Sciatic nerve (tissue), 2 donors: ENCODE data around the gene SH3GL3. TPM values are rescaled to one million over a fixed set of nuclear protein-coding genes. Genes with fewer than 3 reads are reported as not detected.

Experiments used
- ATAC-seq: fragments of 200-7000 bp; cut with Tn5 transposase; one replicate; pipeline ENCODE4 v1.9.1; 2020; ENCODE audit warnings: mild to moderate bottlenecking, moderate library complexity
- DNase-seq: peaks from one replicate; pipeline ENCODE4 v3.0.0-alpha.2; 2020; ENCODE audit warnings: low spot score
- intact Hi-C: fragments of 100-400 bp; cut with DNase I; formaldehyde crosslinking; loops from one replicate; pipeline ENCODE4 v1.14.2; 2022
- total RNA-seq: library from RNA; stranded (reverse); fragmentation: NEBNext Ultra II Directional; extraction: Animal tissue kit (Norgen Biotek cat#: 25700); gene quantifications from one replicate; pipeline ENCODE4 v1.2.1, GENCODE V29; 2021
- donor health status: DM: no; HTN: no; CAD: no.
- donor health status: DM: no; HTN: no; CAD: no.

Gene SH3GL3
- total RNA-seq, 1 donor from 2014 or later, result 0.67 TPM

DNA sequence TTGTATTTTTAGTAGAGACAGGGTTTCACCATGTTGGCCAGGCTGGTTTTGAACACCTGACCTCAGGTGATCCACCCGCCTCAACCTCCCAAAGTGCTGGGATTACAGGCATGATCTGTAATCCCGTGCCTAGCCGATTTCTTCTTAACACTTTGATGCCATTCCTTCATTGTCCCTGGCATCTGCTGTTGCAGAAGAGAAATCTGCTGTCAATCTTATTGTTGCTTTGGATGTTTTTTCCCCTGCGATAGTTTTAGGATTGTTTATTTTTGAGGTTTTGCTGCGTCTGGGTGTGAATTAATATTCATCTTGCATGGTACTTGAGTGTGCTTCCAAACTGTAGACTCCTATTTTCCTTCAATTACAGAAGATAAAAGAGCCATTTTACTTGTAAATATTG, 107.4 kb downstream of the SH3GL3 start:
- intact Hi-C loops, result loop anchor here (10.0 kb wide), 1 partner anchor 110 kb away; the partner anchor contains the start of gene SH3GL3
- DNase-seq (no peak), ATAC-seq (no peak)

DNA sequence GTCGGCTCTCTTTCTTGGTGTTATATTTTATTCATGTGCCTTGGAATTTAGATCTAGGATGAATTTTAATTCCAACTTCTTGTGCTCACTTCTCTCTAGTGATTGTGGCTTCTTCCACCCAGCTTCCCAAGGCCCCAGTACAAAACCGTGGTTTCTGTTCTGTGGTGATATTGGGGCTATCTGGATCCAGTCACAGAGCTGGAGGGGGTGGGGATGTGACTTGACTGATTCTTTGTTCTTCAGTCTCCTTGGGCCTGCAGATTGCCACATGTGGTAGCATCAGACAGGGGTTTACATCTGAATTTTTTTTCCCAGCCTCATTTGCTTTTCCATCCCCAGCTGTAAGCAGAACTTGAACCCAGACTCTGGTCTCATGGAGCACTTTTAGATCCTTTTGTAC, 108.2 kb downstream of the SH3GL3 start:
- DNase-seq, result no peak
- intact Hi-C loops, result loop anchor here (10.0 kb wide), 1 partner anchor 111 kb away; the partner anchor contains the start of gene SH3GL3
- no peak for ATAC-seq

DNA sequence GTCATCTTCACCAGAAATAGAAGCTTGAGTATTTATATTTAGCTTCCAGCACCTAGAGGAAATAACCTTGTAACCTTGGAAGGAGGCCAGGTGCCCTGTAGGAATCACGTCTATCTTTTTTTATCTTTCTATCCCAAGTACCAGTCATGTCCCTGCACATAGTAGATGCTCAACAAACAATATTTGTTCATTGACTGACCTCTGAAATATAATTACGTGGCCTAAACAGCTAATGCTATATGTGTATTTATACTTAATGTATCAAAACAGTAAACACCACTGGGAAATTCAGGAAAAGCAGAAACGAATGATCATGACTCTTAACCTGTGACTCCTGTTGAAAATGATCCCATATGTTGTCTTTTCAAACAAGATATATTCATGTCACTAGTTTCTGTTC, 108.9 kb downstream of the SH3GL3 start:
- intact Hi-C loops, result loop anchor here (10.0 kb wide), 1 partner anchor 111 kb away; the partner anchor contains the start of gene SH3GL3
- ATAC-seq (no peak), DNase-seq (no peak)

DNA sequence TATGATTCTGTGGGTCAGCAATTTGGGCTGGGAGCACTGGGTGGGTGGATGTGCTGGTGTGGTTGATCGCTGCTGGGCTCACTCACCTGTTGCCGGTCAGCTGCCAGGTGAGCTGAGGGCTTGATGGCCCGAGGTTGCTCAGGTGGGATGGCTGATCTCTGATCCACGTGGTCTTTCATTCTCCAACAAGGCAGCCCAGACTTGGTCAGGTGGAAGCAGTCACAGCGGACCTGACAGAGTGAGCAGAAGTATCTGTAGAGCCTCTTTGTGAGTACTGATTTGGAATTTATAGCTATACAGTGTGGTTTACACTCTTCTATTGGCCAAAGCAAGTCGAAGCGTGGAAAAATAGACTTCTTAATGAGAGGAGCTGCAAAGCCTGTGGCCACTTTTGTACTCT, 109.6 kb downstream of the SH3GL3 start:
- no peak for DNase-seq
- no peak for ATAC-seq
- intact Hi-C loops, result loop anchor here (10.0 kb wide), 1 partner anchor 112 kb away; the partner anchor contains the start of gene SH3GL3

DNA sequence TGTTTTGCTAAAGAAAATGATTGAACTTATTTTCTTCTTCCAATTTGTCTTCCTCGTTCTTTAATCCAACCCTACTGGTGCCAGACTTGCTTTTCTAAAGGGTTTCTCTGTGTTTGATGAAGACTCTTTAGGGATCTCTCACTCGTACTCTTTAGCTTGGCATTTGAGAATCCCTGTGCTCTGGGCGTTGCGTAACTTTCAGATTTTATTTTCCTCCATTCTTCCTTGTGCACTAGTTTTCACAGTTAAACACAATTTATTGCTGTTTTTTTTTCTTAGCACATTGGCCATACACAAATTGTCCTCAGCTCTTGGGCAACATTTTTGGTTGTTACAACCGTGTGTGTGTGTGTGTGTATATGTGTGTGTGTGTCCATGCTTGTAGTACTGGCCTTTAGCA, 111.0 kb downstream of the SH3GL3 start:
- intact Hi-C loops, result loop anchor here (10.0 kb wide), 1 partner anchor 113 kb away; the partner anchor contains the start of gene SH3GL3
- DNase-seq (no peak), ATAC-seq (peak; percentile 42)

DNA sequence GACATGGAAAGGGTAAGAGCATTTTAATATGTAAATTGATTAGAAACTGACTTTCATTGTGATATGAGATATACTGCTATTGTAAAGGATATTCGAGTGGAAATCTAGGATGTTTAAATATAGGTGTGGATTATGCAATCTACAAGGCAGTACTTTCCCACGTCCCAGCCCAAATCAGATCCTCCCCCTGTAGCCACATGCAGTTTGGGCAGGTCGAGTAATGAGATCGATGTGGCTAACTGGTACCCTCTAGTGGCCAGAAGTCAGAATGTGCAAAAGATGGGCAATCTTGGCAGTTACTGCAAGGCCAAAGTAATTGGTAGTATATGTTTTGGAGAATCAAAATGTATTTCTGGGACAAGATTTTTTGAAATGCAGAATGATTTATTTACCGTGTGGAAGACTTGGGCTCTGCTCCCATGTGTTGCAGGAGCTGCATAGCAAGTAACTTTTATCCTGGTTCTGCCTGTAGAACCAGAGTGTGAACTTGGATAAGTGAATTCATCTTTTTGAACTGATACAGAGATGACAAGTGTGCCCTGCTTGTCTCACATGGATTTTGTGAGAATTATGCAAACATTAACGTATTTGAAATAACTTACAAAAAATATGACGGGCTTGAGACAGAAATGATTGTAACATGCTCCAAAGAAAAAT, 112.3 kb downstream of the SH3GL3 start:
- intact Hi-C loops, result loop anchor here (10.0 kb wide), 1 partner anchor 115 kb away; the partner anchor contains the start of gene SH3GL3
- no peak for DNase-seq
- peak; percentile 82 for ATAC-seq

DNA sequence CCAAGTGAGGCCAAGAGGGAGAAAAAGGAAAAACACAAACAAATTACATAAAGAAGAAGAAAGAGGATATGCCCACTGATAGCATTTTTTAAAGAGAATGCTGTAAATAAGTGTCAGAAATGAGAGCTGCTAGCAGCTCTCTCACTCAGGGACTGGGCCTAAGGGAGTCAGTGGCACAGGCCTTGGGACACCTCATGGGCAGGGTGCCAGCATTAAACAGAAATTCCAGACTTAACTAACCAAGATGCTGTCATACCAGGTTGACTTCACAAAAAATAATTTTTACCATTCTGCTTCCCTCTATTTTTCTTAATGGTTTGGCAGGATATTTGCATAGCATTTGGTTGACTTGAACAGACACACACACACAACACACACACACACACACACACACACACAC, 114.5 kb downstream of the SH3GL3 start:
- no peak for ATAC-seq
- no peak for DNase-seq
- intact Hi-C loops, result no loop called here

DNA sequence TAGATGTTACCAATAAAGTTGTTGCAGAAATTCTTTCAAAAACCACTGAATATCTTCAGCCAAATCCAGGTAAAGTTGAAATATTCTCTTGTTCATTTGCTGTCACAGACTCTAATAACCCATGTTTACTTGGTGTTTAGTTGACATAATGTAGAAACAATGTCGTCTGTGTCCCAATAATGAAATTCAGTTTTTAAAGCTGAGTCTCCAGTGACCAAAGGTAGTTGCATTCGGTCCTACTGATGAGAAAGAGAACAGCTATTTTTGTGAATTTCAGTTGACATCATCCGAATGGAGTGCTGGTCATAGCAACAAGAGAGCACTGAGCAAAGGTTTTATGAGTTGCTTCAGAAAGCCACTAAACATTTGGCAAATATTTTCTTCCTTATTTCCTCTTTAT, 118.0 kb downstream of the SH3GL3 start:
- intact Hi-C loops, result no loop called here
- no peak for ATAC-seq
- DNase-seq, result no peak

DNA sequence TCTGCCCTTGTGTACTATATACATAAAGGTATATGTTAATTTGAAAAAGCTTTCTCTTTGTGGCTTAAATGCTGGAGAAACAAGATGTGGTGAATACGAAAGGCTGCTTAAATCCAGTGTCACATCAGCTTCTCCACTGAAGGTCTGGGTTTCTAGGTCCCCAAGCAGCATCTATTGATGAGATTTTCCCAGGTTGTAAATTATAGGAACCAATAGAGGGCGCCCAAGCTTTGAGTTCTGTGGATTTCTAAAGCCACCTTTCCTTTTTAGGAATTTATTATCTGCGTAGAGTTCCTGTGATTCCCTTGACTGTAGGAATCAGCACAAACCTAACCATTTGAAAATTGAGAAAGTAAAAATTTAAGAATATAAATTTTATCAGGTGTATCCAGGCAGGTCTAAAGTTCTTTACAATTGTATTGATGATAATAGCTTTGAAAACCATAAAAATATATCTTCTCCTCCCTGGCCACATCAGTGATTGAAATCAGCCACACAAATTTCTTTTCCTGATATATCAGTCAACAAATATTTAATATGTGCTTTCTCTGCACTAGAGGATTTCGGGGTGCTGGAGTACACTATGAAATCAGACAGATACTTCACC, 118.5 kb downstream of the SH3GL3 start:
- intact Hi-C loops, result no loop called here
- ATAC-seq (peak; percentile 48), DNase-seq (no peak)

DNA sequence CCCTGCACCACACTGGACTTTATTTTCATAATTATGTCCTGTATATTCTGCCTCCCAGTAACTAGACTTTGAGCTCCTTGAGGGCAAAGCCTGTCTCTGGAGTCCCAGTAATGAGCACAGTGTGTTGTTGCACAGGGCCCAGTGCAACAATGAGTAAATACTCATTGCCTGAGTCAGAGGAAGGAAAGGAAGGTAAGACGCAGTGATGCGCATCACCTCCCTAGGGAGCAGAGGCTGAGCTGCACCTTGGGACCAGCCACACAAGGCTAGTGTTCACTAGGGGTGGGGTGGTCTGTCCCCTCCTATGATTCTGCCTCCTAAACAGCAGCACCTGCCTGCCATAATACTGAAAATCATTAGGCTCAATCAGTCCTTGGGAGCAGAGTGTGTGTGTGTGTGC, 120.2 kb downstream of the SH3GL3 start:
- intact Hi-C loops, result no loop called here
- ATAC-seq (no peak), DNase-seq (no peak)

DNA sequence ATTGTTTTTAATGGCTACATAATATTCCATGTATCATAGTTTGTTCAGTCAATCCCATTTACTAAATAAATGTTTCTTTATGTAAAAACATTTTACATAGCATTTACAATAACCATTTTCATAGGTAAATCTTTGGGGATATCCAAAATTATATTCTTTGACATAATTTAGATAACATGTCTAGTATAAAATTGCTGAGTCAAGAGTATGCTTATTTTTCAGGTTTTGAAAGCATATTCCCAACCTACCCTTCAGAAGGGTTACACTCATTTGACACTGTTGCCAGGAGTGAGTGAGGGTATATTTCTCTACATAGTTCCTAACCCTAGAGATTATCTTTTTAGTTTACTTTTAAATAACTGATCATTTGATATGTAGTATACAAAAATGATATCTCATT, 122.2 kb downstream of the SH3GL3 start:
- no peak for DNase-seq
- ATAC-seq, result no peak
- intact Hi-C loops, result no loop called here

DNA sequence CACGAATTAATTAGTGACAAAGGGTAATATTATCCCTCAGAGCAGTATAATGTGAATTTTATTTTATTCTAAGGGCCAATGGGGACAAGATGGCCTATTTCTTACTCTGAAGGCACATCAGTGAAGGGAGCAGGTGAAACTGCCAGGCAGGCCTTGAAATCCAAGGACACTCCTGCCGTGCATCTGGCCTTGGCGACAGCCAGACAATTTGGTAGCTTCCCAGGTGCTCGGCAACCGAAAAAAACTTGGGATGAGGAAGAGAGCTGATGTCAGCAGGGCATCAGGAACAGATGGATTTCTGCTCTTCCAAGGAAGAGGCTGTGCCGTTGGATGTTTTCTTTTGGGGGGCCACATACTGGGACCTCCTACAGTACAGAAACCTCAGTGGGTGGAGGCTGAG, 123.6 kb downstream of the SH3GL3 start:
- intact Hi-C loops, result loop anchor here (10.0 kb wide), 1 partner anchor 174 kb away; no protein-coding TSS in a partner anchor
- ATAC-seq (no peak), DNase-seq (no peak)

DNA sequence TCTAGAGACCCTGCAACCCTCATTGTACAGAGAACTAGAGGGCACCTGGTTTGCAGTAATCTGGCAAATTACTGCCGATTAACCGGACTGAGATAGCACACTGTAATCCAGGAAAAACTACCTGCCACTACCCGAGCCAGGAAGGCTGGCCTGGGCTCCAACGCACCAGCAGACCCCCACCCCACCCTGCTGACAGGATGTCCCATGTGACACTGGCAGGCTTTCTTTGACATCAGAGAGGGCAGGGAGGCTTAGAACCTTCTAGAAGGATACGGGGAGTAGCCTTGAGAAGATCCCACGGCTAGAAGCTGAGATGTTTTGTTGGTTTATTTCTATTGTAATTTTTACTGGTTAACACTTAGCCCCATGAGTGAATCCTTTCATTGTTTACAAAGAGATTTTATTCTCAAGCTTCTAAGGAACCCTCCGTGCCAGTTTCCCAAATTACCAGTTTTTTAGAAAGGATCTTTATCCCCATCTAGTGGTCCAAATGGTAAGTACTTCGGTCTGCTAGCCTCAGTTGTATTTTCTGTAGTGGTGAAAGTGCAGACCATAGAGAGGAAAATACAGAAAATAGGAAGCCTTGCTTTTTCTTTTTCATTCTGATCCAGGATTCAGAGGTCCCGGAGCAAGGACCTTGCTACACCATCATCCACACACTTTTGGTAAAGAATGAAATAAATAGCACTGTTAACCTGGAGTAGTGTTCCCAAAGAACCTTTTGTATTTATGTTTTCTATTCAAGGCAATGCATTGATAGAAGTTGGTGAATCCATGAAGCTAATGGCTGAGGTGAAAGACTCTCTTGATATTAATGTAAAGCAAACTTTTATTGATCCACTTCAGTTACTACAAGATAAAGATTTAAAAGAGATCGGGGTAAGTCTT, 124.9 kb downstream of the SH3GL3 start:
- intact Hi-C loops, result loop anchor here (10.0 kb wide), 1 partner anchor 173 kb away; no protein-coding TSS in a partner anchor
- DNase-seq (no peak), ATAC-seq (peak; percentile 67)

DNA sequence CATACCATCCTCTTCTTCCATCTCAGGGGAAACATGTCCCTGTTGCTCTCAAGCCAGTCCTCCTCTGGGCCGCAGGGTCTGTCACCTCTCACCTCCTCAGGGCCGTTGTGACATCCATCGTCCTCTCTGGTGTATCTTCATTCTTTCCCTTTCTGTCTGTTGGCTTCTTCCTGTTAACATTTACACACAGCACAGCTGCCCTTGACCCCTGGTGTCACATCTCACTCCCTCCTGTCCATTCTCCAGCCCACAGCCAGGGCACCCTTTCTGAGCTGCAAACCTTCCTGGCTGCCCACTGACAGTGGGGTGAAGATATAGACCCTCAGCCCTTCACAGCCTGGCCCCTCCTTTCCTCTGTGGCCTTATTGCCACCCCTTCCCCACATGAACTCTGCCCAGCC, 127.2 kb downstream of the SH3GL3 start:
- ATAC-seq (no peak), DNase-seq (no peak)
- intact Hi-C loops, result loop anchor here (10.0 kb wide), 1 partner anchor 170 kb away; no protein-coding TSS in a partner anchor

DNA sequence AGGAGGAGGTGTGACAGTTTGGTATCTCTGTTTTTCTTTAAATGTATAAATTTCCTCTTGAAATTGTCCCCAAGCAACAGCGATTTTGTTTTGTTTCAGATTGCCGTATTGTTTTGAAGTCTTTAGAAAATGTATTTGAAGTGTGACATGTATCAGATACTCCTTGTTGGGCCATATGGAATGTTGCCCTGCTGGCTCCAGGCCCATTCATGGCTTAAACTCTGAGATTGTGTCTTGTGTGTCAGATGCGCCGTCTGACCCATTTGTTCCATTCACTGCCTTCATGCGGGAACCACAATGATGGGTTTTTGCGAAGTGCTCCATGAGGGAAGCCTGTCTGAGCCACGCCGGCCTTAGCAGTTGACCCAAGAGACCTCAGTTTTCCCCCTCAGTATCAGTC, 131.6 kb downstream of the SH3GL3 start:
- ATAC-seq (no peak), DNase-seq (no peak)
- intact Hi-C loops, result loop anchor here (10.0 kb wide), 1 partner anchor 166 kb away; no protein-coding TSS in a partner anchor

DNA sequence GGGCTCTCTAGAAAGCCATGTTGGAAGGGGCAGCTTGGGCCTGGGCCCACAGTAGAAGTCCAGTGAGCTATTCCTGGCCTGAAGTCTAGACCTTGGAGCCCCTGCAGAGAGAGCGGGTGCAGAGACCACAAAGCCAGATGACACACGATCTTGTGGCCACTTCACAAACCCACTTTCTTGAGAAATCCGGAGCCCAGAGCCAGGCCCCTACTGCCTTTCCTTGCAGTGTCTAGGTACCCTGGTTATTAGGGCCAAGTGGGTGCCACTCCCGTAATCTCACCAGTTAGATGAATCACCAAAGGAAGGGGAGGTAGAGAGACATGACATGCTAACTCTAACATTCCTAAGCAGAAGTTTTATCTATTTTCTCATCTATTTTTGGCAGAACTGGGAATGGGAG, 134.2 kb downstream of the SH3GL3 start:
- no peak for ATAC-seq
- intact Hi-C loops, result no loop called here
- DNase-seq, result no peak

DNA sequence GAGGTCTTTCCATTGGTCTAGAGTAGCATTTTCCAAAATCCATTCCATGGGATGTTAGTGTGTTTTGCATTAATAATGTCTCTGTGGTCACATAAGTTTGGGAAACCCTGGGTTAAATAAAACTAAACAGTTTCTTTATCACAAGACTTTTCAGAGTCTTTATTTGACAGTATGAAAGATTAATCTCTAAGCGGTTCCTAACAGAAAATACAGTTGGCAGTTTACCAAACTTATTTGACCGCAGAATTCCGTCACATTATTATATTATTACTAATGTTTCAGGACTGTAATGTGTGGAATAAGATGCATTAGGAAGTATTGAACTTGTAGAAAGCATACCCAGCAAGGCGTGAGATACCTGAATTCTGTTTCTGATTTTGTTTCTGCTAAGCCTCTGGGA, 135.2 kb downstream of the SH3GL3 start:
- ATAC-seq, result no peak
- intact Hi-C loops, result no loop called here
- no peak for DNase-seq

DNA sequence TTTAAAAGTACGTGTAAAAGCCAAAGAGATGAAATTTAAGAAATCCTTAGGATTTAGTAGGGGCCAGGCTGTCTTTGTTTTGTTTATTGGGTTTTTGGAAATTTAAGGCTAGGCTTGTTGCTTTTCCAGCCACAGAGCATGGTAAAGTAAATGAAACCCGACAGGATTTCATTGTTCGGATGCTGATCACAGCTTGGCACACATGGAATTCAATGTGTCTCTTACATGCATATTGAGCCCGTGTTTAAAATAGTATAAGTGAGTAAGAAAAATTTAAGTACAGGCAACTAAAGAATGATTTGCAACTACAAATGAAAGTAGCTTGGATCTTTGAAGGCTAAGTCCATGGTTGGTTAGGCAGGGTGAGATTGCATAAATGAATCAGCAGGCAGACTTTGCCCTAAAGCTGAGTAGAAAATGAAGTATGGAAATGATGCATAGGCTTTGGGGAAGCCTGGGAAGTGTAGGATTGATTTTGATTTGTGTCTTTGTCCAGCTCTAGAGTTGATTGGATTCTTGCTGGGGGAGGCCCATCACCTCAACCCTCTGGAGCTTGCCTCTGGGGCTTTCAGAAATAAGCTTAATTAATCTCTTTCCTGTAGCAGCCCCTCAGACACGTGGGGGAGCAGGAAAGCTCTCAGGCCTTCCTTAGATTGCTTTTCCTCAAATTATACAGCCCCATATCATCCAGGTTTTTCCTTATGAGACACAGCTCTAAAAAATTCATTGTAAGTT, 138.6 kb downstream of the SH3GL3 start:
- no peak for ATAC-seq
- intact Hi-C loops, result no loop called here

DNA sequence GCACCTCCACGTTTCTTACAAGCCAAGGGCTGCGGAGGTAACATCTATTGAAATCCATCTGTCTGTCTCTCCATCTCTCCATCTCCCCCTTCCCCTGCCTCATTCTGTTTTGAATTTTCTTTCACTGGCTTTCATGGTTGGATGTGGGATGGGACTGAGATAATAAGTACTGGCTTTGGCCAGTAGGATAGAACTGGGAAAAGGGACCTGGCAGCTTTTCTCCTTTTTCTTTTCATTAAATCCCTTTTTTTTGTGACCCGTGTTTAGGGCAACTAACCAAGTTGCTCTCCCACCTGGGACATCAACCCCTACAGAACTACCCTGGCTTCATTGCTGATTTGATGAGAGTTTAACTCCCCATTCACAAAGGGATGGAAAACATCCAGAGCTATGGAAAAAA, 139.9 kb downstream of the SH3GL3 start:
- ATAC-seq (no peak), DNase-seq (no peak)
- intact Hi-C loops, result no loop called here

More for the DNA sequence above, 138.6 kb downstream of the SH3GL3 start:
- no peak for DNase-seq
